ENCODE measurements around the gene RRP8. TPM values are rescaled to one million over a fixed set of nuclear protein-coding genes. Genes with fewer than 3 reads are reported as not detected.

The RRP8 gene
- total and polyA plus RNA-seq, 9 of the 15 experiments (the other 6 are each of a cell fraction or from before 2014, with no cell fraction given) = 5.7 to 47.3 (median 32.6) TPM

GRCh38 chr11:6601041-6601461, 2.4 kb downstream of the RRP8 start (continued):
- TF ChIP-seq NKRF (IDR thresholded peaks at IDR 0.05; ENCODE audit: borderline replicate concordance) = no peak
- TF ChIP-seq CTCF (IDR thresholded peaks at IDR 0.05 in 2 of 3, conservative IDR thresholded peaks at IDR 0.05 in 1 of 3; ENCODE audit: insufficient read depth in 2 of 3, low read depth in 1 of 3, low read length in 3 of 3) = no peak
- TF ChIP-seq MBD1 (CRISPR knock-in tag; IDR thresholded peaks at IDR 0.05) = no peak
- peak; percentile 36; the same call in 1 of the 2 replicates for TF ChIP-seq POLR2G (IDR thresholded peaks at IDR 0.05; ENCODE audit: low read depth, low read length)
- no peak for TF ChIP-seq CBFA2T2 (conservative IDR thresholded peaks at IDR 0.05)
- TF ChIP-seq MNT (conservative IDR thresholded peaks at IDR 0.05) = no peak

Data from K562 (cell line).